Neural progenitor cell (in vitro differentiated cells): ENCODE data around the gene PXDC1.

ENCODE experiments used
- CTCF ChIP-seq: fragments of 200-600 bp; sonication (generic); IDR thresholded peaks from 2 replicates; pipeline ENCODE4 v1.5.1; 2017; ENCODE audit warnings: antibody characterized with exemption, mild to moderate bottlenecking
- EZH2 ChIP-seq: fragments of 200-600 bp; sonication (generic); IDR thresholded peaks from 2 replicates; pipeline ENCODE4 v1.6.1; 2017; ENCODE audit warnings: antibody characterized with exemption, mild to moderate bottlenecking, moderate library complexity
- EZH2phosphoT487 ChIP-seq: fragments of 200-600 bp; sonication (generic); IDR thresholded peaks from 2 replicates; pipeline ENCODE4 v1.6.1; 2017; ENCODE audit warnings: antibody characterized with exemption

- TF ChIP-seq CTCF: no peak
- TF ChIP-seq EZH2: peak; percentile 99
- TF ChIP-seq EZH2phosphoT487: peak; percentile 98
These were observed at the start of gene PXDC1 for GRCh38 chr6:3751077-3751729.
